DOHH2 (cell line): ENCODE results near the gene NAPB.

Source experiments
- H3F3A ChIP-seq: fragments of 200-600 bp; sonication (generic), shearing (Covaris generic); 2 replicates; pipeline ENCODE4 v1.6.0; 2016; ENCODE audit warnings: antibody characterized with exemption, mild to moderate bottlenecking; ENCODE audit not compliant: control insufficient read depth, insufficient read depth
- H3K27ac ChIP-seq: fragments of 200-600 bp; sonication (generic); 2 replicates; pipeline ENCODE4 v1.5.1; 2014; ENCODE audit warnings: low read depth, mild to moderate bottlenecking, low read length, moderate library complexity
- H3K27me3 ChIP-seq: fragments of 200-600 bp; sonication (generic); 2 replicates; pipeline ENCODE4 v1.6.1; 2014; ENCODE audit warnings: mild to moderate bottlenecking, low read length, mixed read lengths; ENCODE audit not compliant: control insufficient read depth
- H3K36me3 ChIP-seq: fragments of 200-600 bp; sonication (generic); 2 replicates; pipeline ENCODE4 v1.6.1; 2014; ENCODE audit warnings: mild to moderate bottlenecking, low read length, moderate library complexity, mixed read lengths; ENCODE audit not compliant: control insufficient read depth
- H3K4me1 ChIP-seq: fragments of 200-600 bp; sonication (generic); 2 replicates; pipeline ENCODE4 v1.6.1; 2014; ENCODE audit warnings: mild to moderate bottlenecking, low read length, mixed read lengths; ENCODE audit not compliant: control insufficient read depth
- H3K4me2 ChIP-seq: fragments of 200-600 bp; sonication (generic); 2 replicates; pipeline ENCODE4 v1.6.0; 2014; ENCODE audit warnings: mild to moderate bottlenecking, low read length, moderate library complexity
- H3K4me3 ChIP-seq: fragments of 200-600 bp; sonication (generic); 2 replicates; pipeline ENCODE4 v1.5.1; 2014; ENCODE audit warnings: mild to moderate bottlenecking, low read length, mixed read lengths
- H3K79me2 ChIP-seq: fragments of 200-600 bp; sonication (generic); 2 replicates; pipeline ENCODE4 v1.6.1; 2014; ENCODE audit warnings: mild to moderate bottlenecking, low read length, mixed read lengths; ENCODE audit not compliant: control insufficient read depth
- H3K9me2 ChIP-seq: fragments of 200-600 bp; sonication (generic); replicated peaks from 2 replicates; pipeline ENCODE4 v1.6.1; 2014; ENCODE audit warnings: mild to moderate bottlenecking, low read length, mixed read lengths; ENCODE audit not compliant: control insufficient read depth
- H3K9me3 ChIP-seq: fragments of 200-600 bp; sonication (generic); 2 replicates; pipeline ENCODE4 v1.6.1; 2014; ENCODE audit warnings: antibody characterized with exemption, low read length, mixed read lengths; ENCODE audit not compliant: control insufficient read depth, insufficient read depth
- H4K20me1 ChIP-seq: fragments of 200-600 bp; sonication (generic); 2 replicates; pipeline ENCODE4 v1.6.0; 2014; ENCODE audit warnings: low read depth, mild to moderate bottlenecking, antibody characterized with exemption, low read length, moderate library complexity; ENCODE audit not compliant: control insufficient read depth, insufficient read depth
- CTCF ChIP-seq: fragments of 200-600 bp; sonication (generic); IDR thresholded peaks from one replicate; pipeline ENCODE4 v1.5.1; 2014; ENCODE audit warnings: antibody characterized with exemption, mild to moderate bottlenecking, low read depth, low read length; ENCODE audit not compliant: poor library complexity, severe bottlenecking
- EZH2phosphoT487 ChIP-seq: fragments of 200-600 bp; sonication (generic); IDR thresholded peaks from 2 replicates; pipeline ENCODE4 v1.6.1; 2017; ENCODE audit warnings: borderline replicate concordance, mild to moderate bottlenecking, antibody characterized with exemption, low read length, moderate library complexity, mixed read lengths

NAPB gene

GRCh38 chr20:23363257-23363649 is 58.0 kb downstream of the NAPB start:
- Histone ChIP-seq H3K79me2 (peaks cover 70% of the 10 kb centered on the region), H3K27ac (no peak overlapping the region), H3K9me3 (no peaks in the 10 kb centered on the region), H3K9me2 (no peaks in the 10 kb centered on the region), H3K36me3 (peaks cover 43% of the 10 kb centered on the region), H3K4me2 (peak overlapping the region; percentile 94), H3K4me1 (peaks cover 51% of the 10 kb centered on the region), H3F3A (peaks cover 11% of the 10 kb centered on the region), H3K4me3 (peak overlapping the region; percentile 87), H3K27me3 (no peaks in the 10 kb centered on the region), H4K20me1 (peaks cover 22% of the 10 kb centered on the region)
- no peak for TF ChIP-seq CTCF
- TF ChIP-seq EZH2phosphoT487, result no peak

- peak overlapping the region; percentile 32 for H3K27ac ChIP-seq
- no peak for TF ChIP-seq CTCF
- TF ChIP-seq EZH2phosphoT487, result no peak
Observed at GRCh38 chr20:23362392-23363256, 58.7 kb downstream of the NAPB start.

GRCh38 chr20:23361476-23362391 is 59.6 kb downstream of the NAPB start, which contains the start of gene GZF1:
GZF1 (plus strand) TSS chr20:23362182; CDS start chr20:23364384, 2,202 bp downstream.
- TF ChIP-seq CTCF (no peak), EZH2phosphoT487 (no peak)
- Histone ChIP-seq H3K79me2 (peaks cover 65% of the 10 kb centered on the region), H3F3A (peaks cover 14% of the 10 kb centered on the region), H3K4me3 (peak within 1 kb of the TSS; percentile 87), H3K4me1 (peaks cover 53% of the 10 kb centered on the region), H3K27me3 (no peaks in the 10 kb centered on the region), H4K20me1 (peaks cover 16% of the 10 kb centered on the region), H3K27ac (peak within 1 kb of the TSS; percentile 58), H3K9me3 (no peaks in the 10 kb centered on the region), H3K9me2 (no peaks in the 10 kb centered on the region), H3K4me2 (peak within 1 kb of the TSS; percentile 98), H3K36me3 (peaks cover 30% of the 10 kb centered on the region)

More at GRCh38 chr20:23362392-23363256, 58.7 kb downstream of the NAPB start:
- no peaks in the 10 kb centered on the region for H3K9me2 ChIP-seq
- no peaks in the 10 kb centered on the region for H3K27me3 ChIP-seq
- H3K4me1 ChIP-seq, result peaks cover 49% of the 10 kb centered on the region
- peak overlapping the region; percentile 94 for H3K4me2 ChIP-seq
- H3K79me2 ChIP-seq, result peaks cover 65% of the 10 kb centered on the region
- no peaks in the 10 kb centered on the region for H3K9me3 ChIP-seq
- peak overlapping the region; percentile 87 for H3K4me3 ChIP-seq
- H4K20me1 ChIP-seq, result peaks cover 17% of the 10 kb centered on the region
- H3K36me3 ChIP-seq, result peaks cover 38% of the 10 kb centered on the region
- peaks cover 11% of the 10 kb centered on the region for H3F3A ChIP-seq
